Thyroid gland (tissue), 4 donors: ENCODE measurements around the gene RNPEP.

Source experiments
- POLR2A ChIP-seq, 2 donors: fragments of 450-650 bp; IDR thresholded peaks; one replicate each; pipeline ENCODE4 v1.6.1; 2017; ENCODE audit warnings: antibody characterized with exemption in 2 of 2, mild to moderate bottlenecking in 2 of 2, moderate library complexity in 1 of 2
- TF ChIP-seq, protein P1 (sequence below), 6 experiments: fragments of 200-600 bp in 3 of 6; fragments of 450-650 bp in 3 of 6; sonication (generic) in 3 of 6; IDR thresholded peaks; one replicate each; pipeline ENCODE4 v1.5.1; 2016 to 2019; ENCODE audit warnings: antibody characterized with exemption in 6 of 6, mild to moderate bottlenecking in 2 of 6, inconsistent platforms in 1 of 6, moderate library complexity in 1 of 6

DNA sequence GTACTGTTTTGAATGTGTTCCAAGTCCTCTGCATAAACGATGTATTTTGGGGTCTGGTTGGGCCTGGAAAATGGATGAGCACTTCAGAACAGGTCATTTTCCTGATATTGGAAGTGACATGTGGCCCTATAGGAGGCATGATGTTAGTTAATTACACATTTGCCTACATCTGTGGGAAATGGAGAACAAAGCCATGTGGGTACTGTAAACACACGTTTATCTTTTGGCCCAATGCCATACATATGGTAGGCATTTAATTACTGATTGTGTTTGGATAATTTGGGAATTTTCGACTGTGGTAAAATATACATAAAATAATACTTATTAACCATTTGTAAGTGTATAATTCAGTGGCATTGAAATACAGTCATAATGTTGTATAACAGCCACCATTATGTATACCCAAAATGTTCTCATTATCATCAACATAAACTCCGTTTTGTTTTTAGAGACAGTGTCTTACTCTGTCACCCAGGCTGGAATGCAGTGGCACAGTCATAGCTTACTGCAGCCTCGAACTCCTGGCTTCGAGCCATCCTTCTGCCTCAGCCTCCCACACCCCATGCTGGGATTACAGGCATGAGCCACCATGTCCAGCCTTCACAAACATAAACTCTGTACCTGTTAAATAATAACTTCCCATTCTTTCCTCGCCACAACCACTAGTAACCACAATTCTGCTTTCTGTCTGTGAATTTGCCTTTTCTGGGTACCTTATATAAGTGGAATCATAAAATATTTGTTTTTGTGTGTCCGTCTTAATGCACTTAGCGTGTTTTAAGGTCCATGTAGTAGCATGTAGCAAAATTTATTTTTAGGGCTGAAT is 11.9 kb upstream of the RNPEP start:
- TF ChIP-seq, protein P1, sequence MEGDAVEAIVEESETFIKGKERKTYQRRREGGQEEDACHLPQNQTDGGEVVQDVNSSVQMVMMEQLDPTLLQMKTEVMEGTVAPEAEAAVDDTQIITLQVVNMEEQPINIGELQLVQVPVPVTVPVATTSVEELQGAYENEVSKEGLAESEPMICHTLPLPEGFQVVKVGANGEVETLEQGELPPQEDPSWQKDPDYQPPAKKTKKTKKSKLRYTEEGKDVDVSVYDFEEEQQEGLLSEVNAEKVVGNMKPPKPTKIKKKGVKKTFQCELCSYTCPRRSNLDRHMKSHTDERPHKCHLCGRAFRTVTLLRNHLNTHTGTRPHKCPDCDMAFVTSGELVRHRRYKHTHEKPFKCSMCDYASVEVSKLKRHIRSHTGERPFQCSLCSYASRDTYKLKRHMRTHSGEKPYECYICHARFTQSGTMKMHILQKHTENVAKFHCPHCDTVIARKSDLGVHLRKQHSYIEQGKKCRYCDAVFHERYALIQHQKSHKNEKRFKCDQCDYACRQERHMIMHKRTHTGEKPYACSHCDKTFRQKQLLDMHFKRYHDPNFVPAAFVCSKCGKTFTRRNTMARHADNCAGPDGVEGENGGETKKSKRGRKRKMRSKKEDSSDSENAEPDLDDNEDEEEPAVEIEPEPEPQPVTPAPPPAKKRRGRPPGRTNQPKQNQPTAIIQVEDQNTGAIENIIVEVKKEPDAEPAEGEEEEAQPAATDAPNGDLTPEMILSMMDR (IDR thresholded peaks at IDR 0.05): no peak
- no peak for TF ChIP-seq POLR2A (IDR thresholded peaks at IDR 0.05)
